ENCODE results near the gene RAB5A.

DNA sequence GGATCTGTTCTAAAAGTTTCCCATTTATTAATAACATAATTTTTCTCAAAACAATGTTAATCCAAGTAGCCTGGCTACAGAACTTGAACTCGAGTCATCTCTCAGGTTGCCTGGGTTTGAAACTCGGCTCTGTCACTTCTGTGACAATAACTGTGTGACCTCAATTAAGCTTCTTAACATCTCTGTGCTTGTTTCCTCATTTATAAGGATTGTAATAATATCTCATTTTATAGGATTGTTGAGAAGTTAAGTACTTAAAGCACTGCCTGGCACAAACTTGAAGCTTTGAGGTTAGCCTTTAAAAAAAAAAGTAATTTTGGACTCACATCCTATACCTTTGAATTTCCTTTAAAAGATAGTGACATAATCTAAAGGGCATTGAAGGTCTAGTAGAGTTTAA is 3.4 kb downstream of the RAB5A start:
- TF ChIP-seq, protein P1, sequence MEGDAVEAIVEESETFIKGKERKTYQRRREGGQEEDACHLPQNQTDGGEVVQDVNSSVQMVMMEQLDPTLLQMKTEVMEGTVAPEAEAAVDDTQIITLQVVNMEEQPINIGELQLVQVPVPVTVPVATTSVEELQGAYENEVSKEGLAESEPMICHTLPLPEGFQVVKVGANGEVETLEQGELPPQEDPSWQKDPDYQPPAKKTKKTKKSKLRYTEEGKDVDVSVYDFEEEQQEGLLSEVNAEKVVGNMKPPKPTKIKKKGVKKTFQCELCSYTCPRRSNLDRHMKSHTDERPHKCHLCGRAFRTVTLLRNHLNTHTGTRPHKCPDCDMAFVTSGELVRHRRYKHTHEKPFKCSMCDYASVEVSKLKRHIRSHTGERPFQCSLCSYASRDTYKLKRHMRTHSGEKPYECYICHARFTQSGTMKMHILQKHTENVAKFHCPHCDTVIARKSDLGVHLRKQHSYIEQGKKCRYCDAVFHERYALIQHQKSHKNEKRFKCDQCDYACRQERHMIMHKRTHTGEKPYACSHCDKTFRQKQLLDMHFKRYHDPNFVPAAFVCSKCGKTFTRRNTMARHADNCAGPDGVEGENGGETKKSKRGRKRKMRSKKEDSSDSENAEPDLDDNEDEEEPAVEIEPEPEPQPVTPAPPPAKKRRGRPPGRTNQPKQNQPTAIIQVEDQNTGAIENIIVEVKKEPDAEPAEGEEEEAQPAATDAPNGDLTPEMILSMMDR (IDR thresholded peaks at IDR 0.05) = no peak
- no peak for TF ChIP-seq POLR2A (IDR thresholded peaks at IDR 0.05)

Data from vagina (tissue), 2 donors.